Measurements from ENCODE around the gene ELAC2.
A peak's percentile ranks its signal among the peaks of the same experiment; 100 is the strongest.

The ELAC2 gene

DNA sequence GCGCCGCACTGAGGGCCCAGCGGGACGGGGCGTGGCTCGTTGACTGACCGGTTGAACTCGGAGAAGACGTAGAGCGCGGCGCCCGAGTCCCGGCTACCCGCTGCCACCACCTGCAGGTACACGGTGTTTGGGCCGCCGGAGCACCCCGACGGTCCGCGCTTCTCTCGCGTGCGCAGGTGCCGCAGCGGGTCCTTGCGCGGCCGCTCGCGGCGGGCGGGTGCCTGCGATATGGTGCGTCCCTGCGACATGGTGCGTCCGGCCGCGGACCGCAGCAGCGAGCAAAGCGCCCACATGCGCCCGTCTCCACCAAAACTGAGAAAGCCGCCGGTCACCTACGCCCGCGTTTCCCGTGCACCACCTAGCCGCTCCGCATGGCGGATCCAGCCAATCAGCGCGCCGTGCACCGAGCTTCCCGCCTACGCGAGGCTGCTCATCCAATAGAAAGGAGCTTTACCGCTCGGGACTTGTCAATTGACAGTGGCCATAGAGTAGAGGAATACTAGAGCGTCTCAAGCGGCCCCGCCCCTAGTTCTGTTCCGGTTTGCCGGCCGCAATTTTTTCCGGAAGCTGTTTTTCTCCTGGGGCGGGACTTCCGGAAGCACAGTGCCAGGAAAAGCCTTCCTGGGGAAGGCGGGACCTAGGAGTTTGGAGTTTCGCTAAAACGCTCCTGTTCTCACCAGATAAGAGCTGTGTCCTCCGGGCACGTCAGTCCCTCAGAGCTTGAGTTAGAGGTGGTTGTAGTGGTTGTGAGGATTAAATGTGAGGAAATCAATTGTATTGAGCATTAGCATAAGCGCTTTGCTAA, at the start of gene ELAC2:
Gene ELAC2 (minus strand): TSS at position 373 of the 805 bp plus-strand sequence. CDS start 80 bp downstream, at position 293.
- DNase-seq = peak; percentile 100

- no peak for DNase-seq
Observed at GRCh38 chr17:13065032-13065431, 47.2 kb upstream of the ELAC2 start.

DNA sequence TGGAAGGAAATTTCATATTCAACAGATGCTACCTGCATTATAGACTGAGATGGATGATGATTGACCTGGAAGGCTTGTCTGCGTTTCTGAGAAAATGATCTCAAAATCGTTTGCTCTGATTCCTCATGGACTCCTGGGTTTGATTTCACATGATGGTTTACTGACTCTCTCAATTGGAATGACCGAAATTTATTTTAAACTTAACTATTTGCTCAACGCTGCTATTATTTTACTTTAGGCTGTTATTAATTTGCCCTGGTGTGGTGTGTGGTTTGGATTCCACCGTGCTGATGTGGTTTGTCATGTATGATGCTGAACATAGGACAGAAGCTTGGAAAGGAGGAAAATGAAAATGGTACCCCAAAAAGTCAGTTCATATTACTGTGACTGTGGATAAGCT, 37.3 kb upstream of the ELAC2 start:
- DNase-seq = no peak

- DNase-seq = no peak
Observed at GRCh38 chr17:13054666-13055065, 36.8 kb upstream of the ELAC2 start.

DNA sequence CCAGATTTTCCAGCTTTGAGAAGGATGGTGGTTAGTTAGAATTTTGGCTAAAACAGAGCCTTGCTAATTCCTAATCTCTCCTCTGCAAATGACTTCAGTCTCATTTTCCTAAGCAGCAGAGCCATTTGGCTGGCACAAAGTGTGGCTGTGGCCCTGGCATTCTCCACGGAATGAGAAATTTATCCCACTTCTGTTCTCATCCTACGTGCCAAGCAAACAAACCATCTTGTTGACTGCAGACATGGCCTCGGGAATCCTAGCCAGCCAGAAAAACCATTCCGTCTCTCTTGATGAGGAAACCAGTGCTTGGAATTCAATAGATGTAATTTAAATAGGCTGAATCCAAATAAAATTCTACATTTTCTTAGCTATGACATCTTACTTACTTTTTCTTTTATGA, 34.1 kb upstream of the ELAC2 start:
- no peak for DNase-seq

- DNase-seq = no peak
Observed at GRCh38 chr17:13047011-13047606, 29.3 kb upstream of the ELAC2 start.

DNA sequence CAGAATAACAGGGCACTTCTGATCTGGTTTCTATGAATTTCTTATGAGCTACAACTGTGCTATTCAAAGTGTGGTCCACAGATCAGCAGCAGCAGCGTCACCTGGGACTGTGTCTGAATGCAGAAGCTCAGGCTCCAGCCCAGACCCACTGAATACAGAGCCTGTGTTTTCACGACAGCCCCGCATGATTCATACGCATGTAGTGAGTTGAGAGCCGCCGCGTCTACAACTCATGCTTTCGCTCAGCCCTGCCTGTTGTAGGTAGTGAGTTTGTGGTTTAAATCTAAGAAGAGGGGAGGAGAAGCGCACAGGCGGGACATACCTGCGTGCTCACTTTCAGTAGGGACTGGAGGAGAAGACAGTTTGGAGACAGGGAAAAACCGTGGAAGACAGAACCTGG, 28.5 kb upstream of the ELAC2 start:
- DNase-seq = no peak

- no peak for DNase-seq
Observed at GRCh38 chr17:13044572-13045065, 26.8 kb upstream of the ELAC2 start.

DNA sequence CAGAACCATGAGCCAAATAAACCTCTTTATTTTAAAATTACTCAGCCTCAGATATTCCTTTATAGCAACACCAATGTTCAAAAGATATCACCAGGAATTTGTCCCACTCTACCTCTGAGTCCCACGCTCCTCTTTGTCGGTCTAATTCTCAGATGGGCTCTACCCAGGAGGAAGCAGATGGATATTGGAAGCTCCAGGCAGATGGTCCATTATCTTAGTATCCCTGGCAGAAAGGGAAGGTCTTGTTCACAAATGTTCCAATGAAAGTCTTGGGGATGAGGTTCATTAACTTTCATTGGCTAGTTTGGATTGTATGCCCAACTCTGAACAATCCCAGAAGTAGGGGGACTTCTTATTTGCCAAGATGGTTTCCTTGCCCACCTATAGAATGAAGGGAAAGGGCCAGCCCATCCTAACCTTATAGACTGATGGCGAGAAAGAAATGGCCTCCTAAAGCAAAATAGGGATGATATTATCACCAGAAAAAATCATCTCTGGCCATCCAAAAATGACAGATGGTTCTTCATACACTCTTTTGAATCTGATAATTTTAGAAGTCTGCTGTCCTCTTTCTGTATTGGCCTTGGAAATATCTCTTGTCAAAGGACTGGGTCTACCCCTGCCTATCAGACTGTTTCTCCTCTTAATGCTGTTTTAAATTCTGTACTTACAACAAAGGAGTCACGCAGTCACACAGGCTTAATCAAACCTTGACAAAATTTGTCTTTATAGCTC, 21.3 kb upstream of the ELAC2 start:
- no peak for DNase-seq

- no peak for DNase-seq
Observed at GRCh38 chr17:13036751-13037150, 18.9 kb upstream of the ELAC2 start.

GRCh38 chr17:13035420-13035819, 17.6 kb upstream of the ELAC2 start:
- DNase-seq = no peak

GRCh38 chr17:13031718-13032350, 14.0 kb upstream of the ELAC2 start:
- peak; percentile 65 for DNase-seq

GRCh38 chr17:13030459-13031300, 12.9 kb upstream of the ELAC2 start:
- peak; percentile 60 for DNase-seq

DNA sequence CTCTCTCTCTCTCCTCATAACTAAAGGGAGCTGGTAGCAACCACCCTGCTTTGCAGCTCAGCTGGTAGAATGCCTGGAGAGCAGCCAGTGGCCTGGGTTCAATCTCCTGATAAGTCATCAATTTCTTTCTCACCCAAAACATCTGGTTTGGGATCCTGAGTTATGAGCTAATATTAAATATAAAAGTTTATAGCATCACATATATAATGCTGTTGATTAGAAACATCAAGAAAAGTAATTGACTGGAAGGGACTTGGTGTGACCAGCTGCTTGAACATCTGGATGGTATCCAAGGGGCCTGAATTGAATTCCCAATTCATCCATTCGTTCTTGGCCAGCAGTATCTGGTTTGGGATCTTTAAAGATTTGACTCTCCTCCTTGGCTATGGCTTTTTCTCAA, 12.2 kb upstream of the ELAC2 start:
- DNase-seq = no peak

DNA sequence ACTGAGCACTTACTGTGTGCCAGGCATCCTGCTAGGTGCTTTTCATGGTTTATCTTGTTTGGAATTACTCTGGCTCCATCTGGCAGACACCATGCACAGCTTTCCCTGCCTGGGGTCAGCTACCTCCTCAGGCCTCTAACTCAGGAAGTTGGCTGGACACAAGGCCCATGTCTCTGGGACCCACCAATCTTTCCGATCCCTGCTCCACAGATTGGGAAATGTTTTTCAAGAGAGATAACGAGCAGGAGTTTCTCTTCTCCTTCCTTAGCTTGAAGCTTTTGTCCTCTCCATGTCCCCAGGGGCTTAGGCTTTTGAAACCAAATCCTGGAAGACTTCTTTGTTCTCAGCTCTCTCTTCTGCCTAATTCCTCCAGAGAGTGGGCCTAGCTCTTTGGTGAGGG, 11.5 kb upstream of the ELAC2 start:
- DNase-seq = no peak

DNA sequence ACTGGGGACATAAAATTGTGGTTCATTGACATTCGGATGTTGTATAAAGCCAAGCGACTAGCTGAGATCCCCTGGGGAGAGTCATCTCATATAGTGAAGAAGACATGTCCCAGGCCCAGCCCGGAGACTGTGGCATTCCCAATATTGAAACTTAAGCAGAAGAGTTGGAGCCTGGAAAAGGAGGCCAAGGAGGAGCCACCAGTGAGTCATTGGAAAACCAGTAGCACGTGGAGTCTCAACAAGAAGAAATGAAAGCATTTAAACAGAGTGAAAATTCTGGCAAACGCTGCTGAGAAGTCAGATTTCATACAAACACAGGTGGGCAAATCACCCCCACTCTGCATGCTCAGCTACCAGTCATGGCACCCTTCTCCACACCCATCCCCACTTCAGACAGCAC, 9.4 kb upstream of the ELAC2 start:
- no peak for DNase-seq

- no peak for DNase-seq
Observed at GRCh38 chr17:13025687-13026086, 7.9 kb upstream of the ELAC2 start.

DNA sequence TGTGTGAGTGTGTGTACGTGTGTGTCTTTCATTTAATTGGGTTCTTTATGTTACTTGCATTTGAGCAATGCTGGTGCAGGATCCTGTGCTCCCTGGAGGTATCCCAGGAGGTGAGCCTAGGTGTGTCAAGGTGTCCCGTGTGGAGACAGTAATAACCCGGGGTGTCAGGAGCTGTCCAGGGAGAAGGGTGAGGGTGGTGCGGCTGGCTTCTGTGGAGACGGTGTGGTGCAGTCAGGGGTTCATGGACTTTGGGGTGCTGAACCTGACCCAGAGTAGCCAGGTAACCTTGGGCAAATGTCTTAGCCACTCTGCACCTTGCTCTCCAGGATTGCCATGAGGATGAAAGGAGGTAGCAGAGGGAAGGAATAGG, 7.4 kb upstream of the ELAC2 start:
- DNase-seq = no peak

DNA sequence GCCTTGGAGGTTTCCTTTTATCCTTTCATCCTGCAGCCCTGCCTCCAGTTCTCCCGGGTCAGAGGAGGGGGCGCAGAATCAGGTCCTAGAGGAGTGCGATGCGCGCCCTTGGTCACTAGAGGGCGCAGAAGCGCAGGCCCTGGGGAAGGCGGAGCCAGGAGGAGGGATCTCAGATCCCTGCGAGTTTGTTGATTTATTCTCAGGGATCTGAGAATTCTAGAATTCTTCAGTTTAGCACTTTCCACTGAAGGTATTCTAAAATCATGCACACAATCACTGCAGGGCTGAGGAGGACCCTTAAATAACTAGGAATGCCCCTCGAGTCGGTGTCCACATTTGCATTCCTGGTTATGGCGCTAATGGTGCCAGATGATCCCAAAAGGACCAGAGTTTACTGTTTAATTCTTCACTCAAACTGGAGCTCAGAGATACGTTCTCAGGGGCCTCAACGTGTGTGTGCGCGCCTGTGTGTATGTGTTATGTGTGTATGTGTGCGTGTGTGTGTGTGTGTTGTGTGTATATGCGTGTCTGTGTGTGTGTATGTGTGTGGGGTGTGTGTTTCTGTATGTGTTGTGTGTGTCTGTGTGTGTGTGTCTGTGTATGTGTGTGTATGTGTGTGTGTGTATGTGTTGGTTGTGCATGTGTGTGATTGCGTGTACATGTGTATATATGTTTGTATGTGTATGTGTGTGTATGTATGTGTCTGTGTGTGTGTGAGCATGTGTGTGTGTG, 6.9 kb upstream of the ELAC2 start:
- peak; percentile 80 for DNase-seq

DNA sequence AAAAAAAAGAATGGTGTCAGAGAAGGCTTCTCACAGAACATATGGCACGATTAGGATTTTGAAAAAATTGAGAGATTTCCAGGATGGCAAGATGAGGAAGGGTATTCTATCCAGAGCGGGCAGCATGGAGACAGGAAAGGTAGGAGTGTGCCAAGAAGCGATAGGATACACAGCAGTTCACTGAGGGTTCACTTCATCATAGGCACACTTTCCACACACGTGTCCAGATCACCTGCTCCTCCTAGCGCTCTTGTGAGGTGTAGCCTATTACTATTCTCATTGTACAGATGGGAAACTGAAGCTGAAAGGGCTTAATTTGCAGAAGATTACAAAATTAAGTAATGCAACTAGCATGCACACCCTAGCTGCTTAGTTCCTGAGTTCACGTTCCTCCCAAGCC, 6.2 kb upstream of the ELAC2 start:
- DNase-seq = no peak

- DNase-seq = peak; percentile 33
Observed at GRCh38 chr17:13016881-13017654, 759 bp downstream of the ELAC2 start.

Data from suppressor macrophage treated with lipopolysaccharide for 4 hours (primary cell).